Measurements from ENCODE around the gene CLEC9A.

DNA sequence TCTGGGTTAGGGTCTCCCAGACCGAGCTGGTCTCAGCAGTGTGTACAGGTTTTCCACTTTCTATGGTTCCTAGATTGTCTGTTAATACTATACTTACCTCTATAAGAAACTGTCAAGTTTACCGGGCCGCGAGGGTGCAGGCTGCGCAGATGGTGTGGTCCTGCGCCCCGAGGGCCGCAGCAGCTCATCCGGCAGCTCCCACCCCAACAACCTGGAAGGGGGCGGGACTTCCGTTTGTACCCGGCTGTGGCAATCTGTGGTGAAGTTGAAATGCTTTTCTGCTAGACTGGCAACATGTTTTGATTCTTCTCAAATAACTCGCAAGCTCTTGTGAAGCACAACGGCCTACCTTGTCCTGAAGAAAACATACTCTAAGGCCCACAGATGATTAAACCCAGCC, at the start of gene CLEC9A:
- TF ChIP-seq, protein P1, sequence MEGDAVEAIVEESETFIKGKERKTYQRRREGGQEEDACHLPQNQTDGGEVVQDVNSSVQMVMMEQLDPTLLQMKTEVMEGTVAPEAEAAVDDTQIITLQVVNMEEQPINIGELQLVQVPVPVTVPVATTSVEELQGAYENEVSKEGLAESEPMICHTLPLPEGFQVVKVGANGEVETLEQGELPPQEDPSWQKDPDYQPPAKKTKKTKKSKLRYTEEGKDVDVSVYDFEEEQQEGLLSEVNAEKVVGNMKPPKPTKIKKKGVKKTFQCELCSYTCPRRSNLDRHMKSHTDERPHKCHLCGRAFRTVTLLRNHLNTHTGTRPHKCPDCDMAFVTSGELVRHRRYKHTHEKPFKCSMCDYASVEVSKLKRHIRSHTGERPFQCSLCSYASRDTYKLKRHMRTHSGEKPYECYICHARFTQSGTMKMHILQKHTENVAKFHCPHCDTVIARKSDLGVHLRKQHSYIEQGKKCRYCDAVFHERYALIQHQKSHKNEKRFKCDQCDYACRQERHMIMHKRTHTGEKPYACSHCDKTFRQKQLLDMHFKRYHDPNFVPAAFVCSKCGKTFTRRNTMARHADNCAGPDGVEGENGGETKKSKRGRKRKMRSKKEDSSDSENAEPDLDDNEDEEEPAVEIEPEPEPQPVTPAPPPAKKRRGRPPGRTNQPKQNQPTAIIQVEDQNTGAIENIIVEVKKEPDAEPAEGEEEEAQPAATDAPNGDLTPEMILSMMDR (IDR thresholded peaks at IDR 0.05; ENCODE audit: insufficient read depth, low read depth, low read length) = no peak
- no peak for TF ChIP-seq EZH2 (IDR thresholded peaks at IDR 0.05; ENCODE audit: insufficient read depth, low read length)

Data from astrocyte (in vitro differentiated cells and primary cell).